Renal cortex interstitium (tissue), 11 donors: ENCODE data around the gene STATH. TPM values are rescaled to one million over a fixed set of nuclear protein-coding genes. Genes with fewer than 3 reads are reported as not detected.
"Not testable (repeated sequence)": the region's sequence is repeated elsewhere in the genome, so short reads cannot be mapped to it uniquely, and the experiment has no call there.

Experiments used
- DNase-seq, 11 donors: peaks; one replicate each; pipeline ENCODE4 v3.0.0-alpha.2; 2013; ENCODE audit warnings: low read depth in 9 of 11, low spot score in 4 of 11; ENCODE audit errors: extremely low read depth in 1 of 11
- polyA plus RNA-seq, 3 donors: library from polyadenylated mRNA; unstranded; fragments of 120-200 nt; gene quantifications; one replicate each; pipeline ENCODE4 v1.2.1, GENCODE V29; 2013; ENCODE audit not compliant: insufficient read length in 3 of 3

STATH gene
- polyA plus RNA-seq, 3 donors, result 0.33 to 0.68 TPM; not detected in 1

DNA sequence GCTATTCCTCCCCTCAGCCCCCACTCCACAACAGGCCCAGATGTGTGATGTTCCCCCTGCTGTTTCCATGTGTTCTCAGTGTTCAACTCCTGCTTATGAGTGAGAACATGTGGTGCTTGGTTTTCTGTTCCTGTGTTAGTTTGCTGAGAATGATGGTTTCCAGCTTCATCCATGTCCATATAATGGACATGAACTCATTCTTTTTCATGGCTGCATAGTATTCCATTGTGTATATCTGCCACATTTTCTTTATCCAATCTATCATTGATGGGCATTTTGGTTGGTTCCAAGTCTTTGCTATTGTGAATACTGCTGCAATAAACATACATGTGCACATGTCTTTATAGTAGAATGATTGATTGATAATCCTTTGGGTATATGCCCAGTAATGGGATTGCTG is 44.2 kb downstream of the STATH start:
- not testable (repeated sequence) for DNase-seq

DNA sequence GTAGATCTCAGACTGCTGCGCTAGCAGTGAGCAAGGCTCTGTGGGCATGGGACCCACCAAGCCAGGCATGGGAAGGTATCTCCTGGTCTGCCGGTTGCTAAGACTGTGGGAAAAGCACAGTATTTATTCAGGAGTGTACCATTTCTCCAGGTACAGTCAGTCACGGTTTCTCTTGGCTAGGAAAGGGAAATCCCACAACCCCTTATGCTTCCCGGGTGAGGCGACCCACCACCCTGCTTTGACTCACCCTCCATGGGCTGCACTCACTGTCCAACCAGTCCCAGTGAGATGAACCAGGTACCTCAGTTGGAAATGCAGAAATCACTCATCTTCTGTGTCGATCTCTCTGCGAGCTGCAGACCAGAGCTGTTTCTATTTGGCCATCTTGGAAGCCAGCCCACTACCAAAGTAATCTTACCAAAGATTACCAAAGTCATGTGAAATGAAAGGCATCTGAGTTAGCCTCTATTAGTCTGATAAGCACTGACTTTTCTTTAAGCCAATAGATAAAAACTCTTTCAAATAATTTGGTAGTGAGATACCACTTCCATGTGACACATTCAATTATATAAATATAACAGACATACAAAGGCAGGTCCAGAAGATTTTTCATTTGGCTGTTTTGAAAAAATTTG is 46.0 kb downstream of the STATH start:
- DNase-seq, result no peak

DNA sequence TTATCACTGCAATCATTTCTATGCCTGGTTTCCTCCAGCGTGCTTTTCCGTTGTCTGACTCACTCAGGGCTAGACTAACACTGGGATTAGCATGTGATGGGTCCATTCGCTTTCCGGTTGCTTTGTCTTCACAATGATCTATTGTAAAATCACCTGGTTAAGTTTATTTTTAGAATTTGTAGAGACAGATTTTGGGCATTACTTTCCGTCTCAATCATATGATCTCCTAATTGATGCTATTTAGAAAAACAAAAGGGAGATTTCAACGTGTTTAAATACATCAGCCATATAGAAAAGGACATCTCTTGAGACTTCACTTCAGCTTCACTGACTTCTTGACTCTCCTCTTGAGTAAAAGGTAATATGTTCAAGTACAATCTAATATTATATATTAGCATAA is 54.4 kb downstream of the STATH start, which contains the start of gene HTN1:
HTN1 (plus strand) TSS at position 301 of the 400 bp plus-strand sequence. CDS start 2,639 bp downstream, outside the sequence.
- DNase-seq, result not testable (repeated sequence)

Other genes starting within 250 kb of the STATH start
- 1 to 10 TPM in 1 of 3 donors, under 1 TPM in 2; 0.68 to 1.1 (median 0.76) TPM for gene SULT1B1, start 235.3 kb upstream of the STATH start, polyA plus RNA-seq
- 100 to 1,000 TPM; 414 to 554 (median 457) TPM for gene SULT1E1, start 135.8 kb upstream of the STATH start, polyA plus RNA-seq
- gene CSN1S1, start 64.9 kb upstream of the STATH start, polyA plus RNA-seq, result not detected
- gene CSN2, start 30.2 kb upstream of the STATH start, polyA plus RNA-seq, result under 1 TPM in 1 of 3 donors, not detected in 2; 0.10 TPM
- gene HTN3, start 32.5 kb downstream of the STATH start, polyA plus RNA-seq, result not detected
- gene HTN1, start 54.5 kb downstream of the STATH start, polyA plus RNA-seq, result under 1 TPM in 1 of 3 donors, not detected in 2; 0.06 TPM
- under 1 TPM; 0.06 to 0.26 (median 0.09) TPM for gene PRR27, start 158.3 kb downstream of the STATH start, polyA plus RNA-seq
- 1 to 10 TPM; 1.2 to 1.8 (median 1.2) TPM for gene ODAM, start 199.8 kb downstream of the STATH start, polyA plus RNA-seq
- gene FDCSP, start 230.2 kb downstream of the STATH start, polyA plus RNA-seq, result under 1 TPM; 0.79 to 0.82 (median 0.81) TPM
- gene CSN3, start 246.6 kb downstream of the STATH start, polyA plus RNA-seq, result not detected